Astrocyte (in vitro differentiated cells and primary cell): ENCODE results near the gene TJP1. TPM values are rescaled to one million over a fixed set of nuclear protein-coding genes. Genes with fewer than 3 reads are reported as not detected.
A peak's percentile ranks its signal among the peaks of the same experiment; 100 is the strongest.

ENCODE experiments used
- DNase-seq: peaks from one replicate; pipeline ENCODE4 v3.0.0-alpha.2; 2010; ENCODE audit warnings: low read depth
- FAIRE-seq: peaks from 2 replicates; lab custom pipeline; 2011; peaks lifted over from hg19 to GRCh38; lab: Jason Lieb, UNC
- H2AFZ ChIP-seq: 2 replicates; pipeline ENCODE4 v1.6.0; 2012; ENCODE audit warnings: low read depth, low read length, inconsistent platforms
- H3K27ac ChIP-seq: 2 replicates; pipeline ENCODE4 v1.5.1; 2011; ENCODE audit warnings: low read depth, low read length, inconsistent platforms
- H3K27me3 ChIP-seq: 2 replicates; pipeline ENCODE4 v1.6.0; 2011; ENCODE audit warnings: low read length, inconsistent platforms; ENCODE audit not compliant: insufficient read depth
- H3K36me3 ChIP-seq: 2 replicates; pipeline ENCODE4 v1.5.1; 2011; ENCODE audit warnings: low read length, inconsistent platforms; ENCODE audit not compliant: insufficient read depth
- H3K4me1 ChIP-seq: 2 replicates; pipeline ENCODE4 v1.5.1; 2011; ENCODE audit warnings: low read length, inconsistent platforms; ENCODE audit not compliant: insufficient read depth
- H3K4me2 ChIP-seq: 2 replicates; pipeline ENCODE4 v1.6.0; 2012; ENCODE audit warnings: low read length, inconsistent platforms
- H3K4me3 ChIP-seq: 2 replicates; pipeline ENCODE4 v1.5.1; 2011; ENCODE audit warnings: low read depth, mild to moderate bottlenecking, low read length, inconsistent platforms; ENCODE audit not compliant: insufficient read depth
- H3K79me2 ChIP-seq: 2 replicates; pipeline ENCODE4 v1.6.0; 2012; ENCODE audit warnings: mild to moderate bottlenecking, low read length, inconsistent platforms; ENCODE audit not compliant: insufficient read depth
- H3K9ac ChIP-seq: 2 replicates; pipeline ENCODE4 v1.6.0; 2012; ENCODE audit warnings: mild to moderate bottlenecking, low read length, inconsistent platforms
- H3K9me3 ChIP-seq: 2 replicates; pipeline ENCODE4 v1.5.1; 2012; ENCODE audit warnings: low read depth, mild to moderate bottlenecking, low read length, inconsistent platforms; ENCODE audit not compliant: insufficient read depth
- H4K20me1 ChIP-seq: 2 replicates; pipeline ENCODE4 v1.6.0; 2012; ENCODE audit warnings: low read length, inconsistent platforms; ENCODE audit not compliant: insufficient read depth
- H3K27ac Mint-ChIP-seq: one replicate; pipeline ENCODE4 v1.8.0; 2021; ENCODE audit warnings: mild to moderate bottlenecking, mixed read lengths; ENCODE audit not compliant: unreplicated experiment
- H3K27me3 Mint-ChIP-seq: one replicate; pipeline ENCODE4 v1.8.0; 2021; ENCODE audit warnings: low read depth, mixed read lengths; ENCODE audit not compliant: unreplicated experiment
- H3K36me3 Mint-ChIP-seq: one replicate; pipeline ENCODE4 v1.8.0; 2021; ENCODE audit warnings: low read depth, mixed read lengths; ENCODE audit not compliant: unreplicated experiment
- H3K4me1 Mint-ChIP-seq: one replicate; pipeline ENCODE4 v1.8.0; 2021; ENCODE audit warnings: low read depth, mixed read lengths; ENCODE audit not compliant: unreplicated experiment
- H3K4me3 Mint-ChIP-seq: one replicate; pipeline ENCODE4 v1.8.0; 2021; ENCODE audit warnings: mild to moderate bottlenecking, moderate library complexity, mixed read lengths; ENCODE audit not compliant: unreplicated experiment
- H3K9me3 Mint-ChIP-seq: one replicate; pipeline ENCODE4 v1.8.0; 2021; ENCODE audit warnings: mild to moderate bottlenecking, mixed read lengths; ENCODE audit not compliant: unreplicated experiment
- EZH2 ChIP-seq: IDR thresholded peaks from 2 replicates; pipeline ENCODE4 v1.6.1; 2012; ENCODE audit warnings: mild to moderate bottlenecking, low read length, inconsistent platforms; ENCODE audit not compliant: insufficient read depth
- total RNA-seq: library from RNA; stranded (reverse); gene quantifications from 2 replicates; pipeline ENCODE4 v1.2.1, GENCODE V29; 2021
- TF ChIP-seq, protein P1 (sequence below): IDR thresholded peaks from 2 replicates; pipeline ENCODE4 v1.5.1; 2011; ENCODE audit warnings: low read depth, mild to moderate bottlenecking, inconsistent platforms, low read length, moderate library complexity; ENCODE audit not compliant: insufficient read depth

The TJP1 gene
- total RNA-seq, 1 donor from 2014 or later = 137 TPM

DNA sequence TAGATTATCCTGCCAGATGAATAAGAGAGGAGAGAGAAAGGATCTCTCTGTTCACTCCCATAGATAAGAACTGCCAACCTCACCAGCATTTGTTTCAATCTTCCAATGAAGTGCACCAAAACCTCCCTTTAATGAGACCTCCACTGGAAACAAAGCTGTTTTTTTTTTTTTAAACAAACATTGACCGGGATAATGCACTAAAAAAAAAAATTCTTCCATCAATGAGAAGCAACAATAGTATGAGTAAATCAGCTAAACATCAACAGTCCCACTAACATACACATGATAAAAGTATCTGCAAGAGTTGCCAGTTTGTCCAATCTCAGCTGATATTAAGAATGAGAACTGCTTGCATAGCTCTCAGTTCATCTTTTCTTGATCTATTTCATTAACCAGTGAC lies 19.9 kb downstream of the TJP1 start:
- no peak overlapping the region for H3K4me3 Mint-ChIP-seq

DNA sequence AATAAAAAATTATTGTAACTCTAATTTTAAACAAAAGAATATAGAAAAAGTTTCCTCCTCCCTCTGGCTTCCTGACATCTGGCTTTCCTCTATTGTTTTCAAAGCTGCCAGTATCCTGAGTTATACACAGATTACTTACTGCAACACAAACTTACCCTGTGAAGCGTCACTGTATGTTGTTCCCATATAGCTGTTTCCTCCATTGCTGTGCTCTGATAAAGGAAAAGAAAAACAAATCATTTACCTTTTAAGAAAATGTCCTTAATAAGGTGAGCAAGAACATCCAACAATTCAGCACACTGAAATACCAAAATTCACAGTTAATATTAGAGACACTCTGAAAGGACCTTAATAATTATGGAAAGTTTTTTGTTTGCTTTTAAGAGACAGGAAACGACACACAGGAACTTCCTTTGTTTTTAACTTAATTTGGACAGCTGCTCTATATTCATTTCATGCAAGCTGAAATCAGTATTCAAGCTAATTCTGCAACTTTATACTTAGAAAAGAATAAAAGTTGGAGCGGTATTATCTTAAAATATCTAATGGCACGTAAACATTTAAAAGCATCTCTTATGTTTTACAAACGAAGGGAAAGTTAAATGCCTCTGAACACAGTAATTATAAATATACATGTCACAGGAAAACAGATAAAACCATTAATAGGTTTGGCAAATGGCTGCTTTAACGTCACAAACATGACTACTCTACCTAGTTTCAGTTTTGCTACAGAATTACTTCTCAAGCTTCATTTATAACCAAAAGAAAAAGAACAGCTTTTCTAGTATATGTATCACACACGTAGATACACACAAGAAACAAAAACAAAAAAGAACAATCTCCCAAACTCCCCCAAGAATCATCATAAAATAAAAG lies 21.5 kb downstream of the TJP1 start:
- DNase-seq (no peak), FAIRE-seq (no peak)
- peaks cover 32% of the 10 kb centered on the region for H3K4me1 Mint-ChIP-seq
- Histone ChIP-seq H3K9ac (no peak overlapping the region), H3K36me3 (peaks cover 7% of the 10 kb centered on the region), H3K4me2 (no peak overlapping the region), H3K27me3 (no peaks in the 10 kb centered on the region), H3K4me1 (peaks cover 8% of the 10 kb centered on the region), H2AFZ (no peak overlapping the region), H3K79me2 (peaks cover 93% of the 10 kb centered on the region), H3K9me3 (no peaks in the 10 kb centered on the region), H4K20me1 (peaks cover 72% of the 10 kb centered on the region), H3K27ac (no peak overlapping the region), H3K4me3 (no peak overlapping the region)
- H3K27me3 Mint-ChIP-seq = no peaks in the 10 kb centered on the region
- no peak for TF ChIP-seq EZH2
- TF ChIP-seq, protein P1, sequence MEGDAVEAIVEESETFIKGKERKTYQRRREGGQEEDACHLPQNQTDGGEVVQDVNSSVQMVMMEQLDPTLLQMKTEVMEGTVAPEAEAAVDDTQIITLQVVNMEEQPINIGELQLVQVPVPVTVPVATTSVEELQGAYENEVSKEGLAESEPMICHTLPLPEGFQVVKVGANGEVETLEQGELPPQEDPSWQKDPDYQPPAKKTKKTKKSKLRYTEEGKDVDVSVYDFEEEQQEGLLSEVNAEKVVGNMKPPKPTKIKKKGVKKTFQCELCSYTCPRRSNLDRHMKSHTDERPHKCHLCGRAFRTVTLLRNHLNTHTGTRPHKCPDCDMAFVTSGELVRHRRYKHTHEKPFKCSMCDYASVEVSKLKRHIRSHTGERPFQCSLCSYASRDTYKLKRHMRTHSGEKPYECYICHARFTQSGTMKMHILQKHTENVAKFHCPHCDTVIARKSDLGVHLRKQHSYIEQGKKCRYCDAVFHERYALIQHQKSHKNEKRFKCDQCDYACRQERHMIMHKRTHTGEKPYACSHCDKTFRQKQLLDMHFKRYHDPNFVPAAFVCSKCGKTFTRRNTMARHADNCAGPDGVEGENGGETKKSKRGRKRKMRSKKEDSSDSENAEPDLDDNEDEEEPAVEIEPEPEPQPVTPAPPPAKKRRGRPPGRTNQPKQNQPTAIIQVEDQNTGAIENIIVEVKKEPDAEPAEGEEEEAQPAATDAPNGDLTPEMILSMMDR = no peak
- no peak overlapping the region for H3K27ac Mint-ChIP-seq
- no peaks in the 10 kb centered on the region for H3K9me3 Mint-ChIP-seq
- H3K4me3 Mint-ChIP-seq = no peak overlapping the region
- peaks cover 13% of the 10 kb centered on the region for H3K36me3 Mint-ChIP-seq

More for the DNA sequence above, 19.9 kb downstream of the TJP1 start:
- DNase-seq (no peak), FAIRE-seq (no peak)
- Mint-ChIP-seq H3K36me3 (peaks cover 12% of the 10 kb centered on the region), H3K9me3 (no peaks in the 10 kb centered on the region), H3K27me3 (no peaks in the 10 kb centered on the region), H3K27ac (no peak overlapping the region), H3K4me1 (peaks cover 36% of the 10 kb centered on the region)
- Histone ChIP-seq H3K27ac (no peak overlapping the region), H3K79me2 (peaks cover 94% of the 10 kb centered on the region), H3K9me3 (no peaks in the 10 kb centered on the region), H3K4me3 (no peak overlapping the region), H3K36me3 (peaks cover 7% of the 10 kb centered on the region), H3K9ac (no peak overlapping the region), H3K4me2 (no peak overlapping the region), H2AFZ (no peak overlapping the region), H3K4me1 (peaks cover 8% of the 10 kb centered on the region), H4K20me1 (peaks cover 81% of the 10 kb centered on the region), H3K27me3 (no peaks in the 10 kb centered on the region)
- TF ChIP-seq EZH2 = no peak
- TF ChIP-seq, protein P1 = no peak

DNA sequence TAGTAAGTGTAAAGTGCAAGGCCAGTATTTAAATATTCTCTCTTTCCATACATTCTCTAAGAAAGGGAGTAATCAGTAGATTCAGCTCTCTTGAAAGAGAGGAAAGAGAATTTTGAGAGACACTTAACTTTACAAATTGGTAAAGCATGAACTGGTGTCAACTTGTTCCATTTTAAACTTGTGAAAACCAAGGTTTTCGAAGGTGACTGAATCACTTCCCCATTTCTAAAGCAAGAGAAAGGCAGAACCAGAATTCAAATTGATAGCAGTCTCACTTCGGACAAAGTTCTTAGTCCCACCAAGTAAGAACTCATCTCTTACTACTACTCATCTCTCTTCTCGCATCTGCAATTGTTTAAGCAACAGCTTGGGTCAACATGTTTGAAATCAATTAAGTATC lies 22.4 kb downstream of the TJP1 start:
- H3K27ac Mint-ChIP-seq = no peak overlapping the region
- no peak overlapping the region for H3K27ac ChIP-seq

More for the DNA sequence above, 22.4 kb downstream of the TJP1 start:
- no peaks in the 10 kb centered on the region for H3K9me3 Mint-ChIP-seq
- H4K20me1 ChIP-seq = peaks cover 69% of the 10 kb centered on the region
- peaks cover 27% of the 10 kb centered on the region for H3K4me1 Mint-ChIP-seq
- H3K36me3 Mint-ChIP-seq = peaks cover 15% of the 10 kb centered on the region
- peak; percentile 52 for FAIRE-seq
- TF ChIP-seq EZH2 = no peak
- H3K9me3 ChIP-seq = no peaks in the 10 kb centered on the region
- peaks cover 93% of the 10 kb centered on the region for H3K79me2 ChIP-seq
- H3K27me3 Mint-ChIP-seq = no peaks in the 10 kb centered on the region
- no peak overlapping the region for H3K4me2 ChIP-seq
- H3K36me3 ChIP-seq = peaks cover 7% of the 10 kb centered on the region
- no peak overlapping the region for H3K9ac ChIP-seq
- no peak overlapping the region for H3K4me3 ChIP-seq
- no peak overlapping the region for H3K4me3 Mint-ChIP-seq
- H2AFZ ChIP-seq = no peak overlapping the region
- H3K4me1 ChIP-seq = peaks cover 4% of the 10 kb centered on the region
- no peak for DNase-seq
- H3K27me3 ChIP-seq = no peaks in the 10 kb centered on the region
